ENCODE measurements around the gene CFL1. TPM values are rescaled to one million over a fixed set of nuclear protein-coding genes. Genes with fewer than 3 reads are reported as not detected.

The CFL1 gene
- total and polyA plus RNA-seq, 2 experiments from 2014 or later = 974 to 2,660 TPM

- peak; percentile 40 to 52 for DNase-seq (ENCODE audit: low read depth in 1 of 2, low spot score in 1 of 2)
- TF ChIP-seq CTCF (IDR thresholded peaks at IDR 0.05; ENCODE audit: low read depth, low read length) = peak; percentile 35
- peaks cover 23% of the 10 kb centered on the region for H3K4me1 ChIP-seq (ENCODE audit: low read depth)
These were observed 33.5 kb upstream of the CFL1 start for GRCh38 chr11:65891219-65892136.

GRCh38 chr11:65890324-65891218, 32.6 kb upstream of the CFL1 start, which contains the start of gene CCDC85B:
Gene CCDC85B (plus strand): TSS chr11:65890673. CDS start chr11:65890784, 111 bp downstream.
- Histone ChIP-seq H3K27ac (peak within 1 kb of the TSS; percentile 76), H3K4me1 (ENCODE audit: low read depth) (peaks cover 23% of the 10 kb centered on the region)
- TF ChIP-seq CTCF (IDR thresholded peaks at IDR 0.05; ENCODE audit: low read depth, low read length) = peak; percentile 3

More at GRCh38 chr11:65891219-65892136, 33.5 kb upstream of the CFL1 start:
- peak overlapping the region; percentile 76 for H3K27ac ChIP-seq
- peaks cover 12% of the 10 kb centered on the region for H3K27me3 ChIP-seq
- no peaks in the 10 kb centered on the region for H3K36me3 ChIP-seq
- peak overlapping the region; percentile 57 for H3K4me3 ChIP-seq
- no peaks in the 10 kb centered on the region for H3K9me3 ChIP-seq (ENCODE audit: low read depth)

GRCh38 chr11:65888163-65888814, 30.3 kb upstream of the CFL1 start, which contains the start of gene FIBP:
Gene FIBP (minus strand): TSS chr11:65888471. CDS start chr11:65888418, 53 bp downstream.
- H3K4me1 ChIP-seq (ENCODE audit: low read depth) = peaks cover 19% of the 10 kb centered on the region
- H3K4me3 ChIP-seq = peak within 1 kb of the TSS; percentile 53
- H3K27ac ChIP-seq = peak within 1 kb of the TSS; percentile 86
- H3K27me3 ChIP-seq = no peaks in the 10 kb centered on the region
- no peaks in the 10 kb centered on the region for H3K9me3 ChIP-seq (ENCODE audit: low read depth)
- peak; percentile 78 for TF ChIP-seq CTCF (IDR thresholded peaks at IDR 0.05; ENCODE audit: low read depth, low read length)
- peaks cover 11% of the 10 kb centered on the region for H3K36me3 ChIP-seq
- DNase-seq (ENCODE audit: low read depth in 1 of 2, low spot score in 1 of 2) = peak; percentile 97 to 98

More at GRCh38 chr11:65890324-65891218, 32.6 kb upstream of the CFL1 start, which contains the start of gene CCDC85B:
- Histone ChIP-seq H3K27me3 (peaks cover 2% of the 10 kb centered on the region), H3K36me3 (no peaks in the 10 kb centered on the region), H3K4me3 (peak within 1 kb of the TSS; percentile 57), H3K9me3 (ENCODE audit: low read depth) (no peaks in the 10 kb centered on the region)
- DNase-seq (ENCODE audit: low read depth in 1 of 2, low spot score in 1 of 2) = peak; percentile 97 to 98

- TF ChIP-seq CTCF (IDR thresholded peaks at IDR 0.05; ENCODE audit: low read depth, low read length) = no peak
- no peak for DNase-seq (ENCODE audit: low read depth in 1 of 2, low spot score in 1 of 2)
- Histone ChIP-seq H3K4me3 (peak overlapping the region; percentile 53), H3K9me3 (ENCODE audit: low read depth) (no peaks in the 10 kb centered on the region), H3K36me3 (peaks cover 14% of the 10 kb centered on the region), H3K4me1 (ENCODE audit: low read depth) (peaks cover 19% of the 10 kb centered on the region), H3K27me3 (no peaks in the 10 kb centered on the region), H3K27ac (peak overlapping the region; percentile 86)
These were observed 29.8 kb upstream of the CFL1 start for GRCh38 chr11:65887723-65888162.

Measured in cardiac muscle cell (in vitro differentiated cells and primary cell).